AG04449 (cell line): ENCODE measurements around the gene KLF13.
"Not testable (repeated sequence)": the region's sequence is repeated elsewhere in the genome, so short reads cannot be mapped to it uniquely, and the experiment has no call there.

ENCODE experiments used
- CTCF ChIA-PET: fragments of 350-600 bp; formaldehyde crosslinking; extraction: SDS; loops from one replicate; lab custom pipeline; 2021; ENCODE audit warnings: antibody characterized with exemption; lab: Yijun Ruan, JAX
- POLR2A ChIA-PET: fragments of 400-600, 350-600 bp; formaldehyde crosslinking; extraction: SDS; loops from one replicate; lab custom pipeline; 2020; ENCODE audit warnings: antibody characterized with exemption, inconsistent platforms; lab: Yijun Ruan, JAX
- DNase-seq: peaks from one replicate; pipeline ENCODE4 v3.0.0-alpha.2; 2010; ENCODE audit warnings: low read depth, low spot score
- H3K4me3 ChIP-seq: 2 replicates; pipeline ENCODE4 v1.5.1; 2011; ENCODE audit warnings: low read depth, mild to moderate bottlenecking, control low read depth, low read length
- CTCF ChIP-seq: IDR thresholded peaks from one replicate; pipeline ENCODE4 v1.5.1; 2011; ENCODE audit warnings: mild to moderate bottlenecking, moderate library complexity, low read length, control low read depth, inconsistent platforms; ENCODE audit not compliant: insufficient read depth; ENCODE audit errors: missing control alignments

KLF13 gene

GRCh38 chr15:31350771-31351170, 24.1 kb downstream of the KLF13 start:
- CTCF ChIA-PET = interaction anchor here (1.5 kb wide), 1 partner anchor 138 kb away, joined by 7 read pairs; no protein-coding TSS in a partner anchor
- POLR2A ChIA-PET = no interaction called here
- DNase-seq = no peak
- no peak for TF ChIP-seq CTCF
- H3K4me3 ChIP-seq = no peak overlapping the region

- no peak for DNase-seq
- H3K4me3 ChIP-seq = no peak overlapping the region
- ChIA-PET CTCF (interaction anchor here (9.6 kb wide), 1 partner anchor 137 kb away, joined by 55 read pairs; no protein-coding TSS in a partner anchor), POLR2A (no interaction called here)
- TF ChIP-seq CTCF = no peak
These were observed 25.7 kb downstream of the KLF13 start for GRCh38 chr15:31352339-31352751.

GRCh38 chr15:31352911-31353811, 26.5 kb downstream of the KLF13 start:
- DNase-seq = peak; percentile 67
- no peak for TF ChIP-seq CTCF
- ChIA-PET POLR2A (interaction anchor here (0.6 to 1.2 kb wide), 2 partner anchors 39 to 135 kb away, joined by 3 read pairs; no protein-coding TSS in a partner anchor), CTCF (interaction anchor here (1.1 to 9.6 kb wide), 5 partner anchors 9 to 136 kb away, joined by 3 to 55 read pairs (median 4); no protein-coding TSS in a partner anchor)
- H3K4me3 ChIP-seq = peak overlapping the region; percentile 3

GRCh38 chr15:31353931-31354330, 27.3 kb downstream of the KLF13 start:
- no peak for TF ChIP-seq CTCF
- DNase-seq = no peak
- H3K4me3 ChIP-seq = peak overlapping the region; percentile 3; the same call in 1 of the 2 replicates
- CTCF ChIA-PET = interaction anchor here (1.1 to 9.6 kb wide), 5 partner anchors 9 to 135 kb away, joined by 3 to 55 read pairs (median 4); no protein-coding TSS in a partner anchor
- POLR2A ChIA-PET = interaction anchor here (0.6 to 1.2 kb wide), 2 partner anchors 38 to 134 kb away, joined by 3 read pairs; no protein-coding TSS in a partner anchor

- ChIA-PET CTCF (interaction anchor here (1.4 to 9.6 kb wide), 4 partner anchors 10 to 133 kb away, joined by 3 to 55 read pairs (median 16); no protein-coding TSS in a partner anchor), POLR2A (interaction anchor here (1.0 kb wide), 1 partner anchor 10 kb away, joined by 6 read pairs; no protein-coding TSS in a partner anchor)
- not testable (repeated sequence) for DNase-seq, H3K4me3 ChIP-seq
These were observed 29.5 kb downstream of the KLF13 start for GRCh38 chr15:31356097-31356496.

GRCh38 chr15:31357148-31357547, 30.5 kb downstream of the KLF13 start:
- DNase-seq = no peak
- TF ChIP-seq CTCF = no peak
- H3K4me3 ChIP-seq = no peak overlapping the region
- CTCF ChIA-PET = interaction anchor here (0.6 to 9.6 kb wide), 4 partner anchors 10 to 132 kb away, joined by 3 to 55 read pairs (median 14); no protein-coding TSS in a partner anchor
- POLR2A ChIA-PET = interaction anchor here (1.0 to 1.5 kb wide), 2 partner anchors 9 to 31 kb away, joined by 5 to 6 read pairs; partner anchors contain the start of gene KLF13
